A673 (cell line): ENCODE data around the gene ARID3A. TPM values are rescaled to one million over a fixed set of nuclear protein-coding genes. Genes with fewer than 3 reads are reported as not detected.
"Not testable (repeated sequence)": the region's sequence is repeated elsewhere in the genome, so short reads cannot be mapped to it uniquely, and the experiment has no call there.

Experiments
- Bru-seq: library from RNA; stranded (reverse); fragments of 400-500 nt; gene quantifications from one replicate; lab custom pipeline; 2021; lab: Mats Ljungman, UMichigan
- BruChase-seq, 2 experiments: library from RNA; stranded (reverse); fragments of 400-500 nt; gene quantifications; one replicate each; lab custom pipeline; 2021; lab: Mats Ljungman, UMichigan
- BruUV-seq: library from RNA; stranded (reverse); fragments of 400-500 nt; replicated peaks from 2 replicates; lab custom pipeline; 2021; lab: Mats Ljungman, UMichigan
- CTCF ChIA-PET: fragments of 300-600 bp; sonication (Branson Sonifier 250); formaldehyde crosslinking; loops from one replicate; lab custom pipeline; 2022; ENCODE audit warnings: antibody characterized with exemption; lab: Charles Lee
- POLR2A ChIA-PET: fragments of 300-600 bp; sonication (Branson Sonifier 250); formaldehyde crosslinking; loops from one replicate; lab custom pipeline; 2022; ENCODE audit warnings: antibody characterized with exemption; ENCODE audit not compliant: low non-redundant PET; lab: Charles Lee
- DNase-seq: peaks from one replicate; pipeline ENCODE4 v3.0.0-alpha.2; 2015; ENCODE audit warnings: low spot score
- H3K27ac ChIP-seq: fragments of 200-600 bp; sonication (generic); 2 replicates; pipeline ENCODE4 v1.5.1; 2016; ENCODE audit warnings: mixed run types, low read depth, mild to moderate bottlenecking, mixed read lengths, antibody characterized with exemption, low read length; ENCODE audit not compliant: poor library complexity, severe bottlenecking
- H3K27me3 ChIP-seq: fragments of 200-600 bp; sonication (generic); replicated peaks from 2 replicates; pipeline ENCODE4 v1.6.1; 2017; ENCODE audit warnings: mixed run types, low read depth, mild to moderate bottlenecking, mixed read lengths, antibody characterized with exemption, low read length; ENCODE audit not compliant: insufficient read depth, poor library complexity
- H3K36me3 ChIP-seq: fragments of 200-600 bp; sonication (generic); 2 replicates; pipeline ENCODE4 v1.6.1; 2016; ENCODE audit warnings: mixed run types, mild to moderate bottlenecking, mixed read lengths, antibody characterized with exemption, low read length; ENCODE audit not compliant: insufficient read depth, poor library complexity, severe bottlenecking
- H3K4me1 ChIP-seq: fragments of 200-600 bp; sonication (generic); 2 replicates; pipeline ENCODE4 v1.6.1; 2017; ENCODE audit warnings: mixed run types, mild to moderate bottlenecking, mixed read lengths, antibody characterized with exemption, low read length; ENCODE audit not compliant: insufficient read depth, poor library complexity, severe bottlenecking
- H3K4me3 ChIP-seq: fragments of 200-600 bp; sonication (generic); 2 replicates; pipeline ENCODE4 v1.5.1; 2016; ENCODE audit warnings: low read depth, mixed run types, mild to moderate bottlenecking, mixed read lengths, low read length; ENCODE audit not compliant: poor library complexity, severe bottlenecking
- H3K9me3 ChIP-seq: fragments of 200-600 bp; sonication (generic); 2 replicates; pipeline ENCODE4 v1.6.1; 2016; ENCODE audit warnings: mixed run types, low read depth, mild to moderate bottlenecking, mixed read lengths, antibody characterized with exemption, low read length; ENCODE audit not compliant: poor library complexity, severe bottlenecking
- EZH2 ChIP-seq: fragments of 200-600 bp; sonication (generic); IDR thresholded peaks from 2 replicates; pipeline ENCODE4 v1.6.1; 2017; ENCODE audit warnings: borderline replicate concordance, low read depth, mild to moderate bottlenecking, mixed read lengths, antibody characterized with exemption, low read length; ENCODE audit not compliant: poor library complexity, severe bottlenecking
- intact Hi-C: fragments of 100-400 bp; cut with micrococcal nuclease; formaldehyde crosslinking; loops from one replicate; pipeline ENCODE4 v1.10.0; 2022; ENCODE audit not compliant: unreplicated experiment
- long read RNA-seq: library from polyadenylated mRNA; stranded (forward); transcript quantifications from one replicate; pipeline ENCODE4 v2.0.0, GENCODE V29; 2022
- total RNA-seq: library from RNA; stranded (reverse); gene quantifications from 2 replicates; pipeline ENCODE4 v1.2.3, GENCODE V29; 2021
- TF ChIP-seq, protein P1 (sequence below): fragments of 300-800, 200-600 bp; sonication (generic); conservative IDR thresholded peaks from 2 replicates; pipeline ENCODE4 v1.5.1; 2017; ENCODE audit warnings: low read depth, mild to moderate bottlenecking, antibody characterized with exemption, low read length, moderate library complexity, mixed read lengths

Gene ARID3A, protein sequence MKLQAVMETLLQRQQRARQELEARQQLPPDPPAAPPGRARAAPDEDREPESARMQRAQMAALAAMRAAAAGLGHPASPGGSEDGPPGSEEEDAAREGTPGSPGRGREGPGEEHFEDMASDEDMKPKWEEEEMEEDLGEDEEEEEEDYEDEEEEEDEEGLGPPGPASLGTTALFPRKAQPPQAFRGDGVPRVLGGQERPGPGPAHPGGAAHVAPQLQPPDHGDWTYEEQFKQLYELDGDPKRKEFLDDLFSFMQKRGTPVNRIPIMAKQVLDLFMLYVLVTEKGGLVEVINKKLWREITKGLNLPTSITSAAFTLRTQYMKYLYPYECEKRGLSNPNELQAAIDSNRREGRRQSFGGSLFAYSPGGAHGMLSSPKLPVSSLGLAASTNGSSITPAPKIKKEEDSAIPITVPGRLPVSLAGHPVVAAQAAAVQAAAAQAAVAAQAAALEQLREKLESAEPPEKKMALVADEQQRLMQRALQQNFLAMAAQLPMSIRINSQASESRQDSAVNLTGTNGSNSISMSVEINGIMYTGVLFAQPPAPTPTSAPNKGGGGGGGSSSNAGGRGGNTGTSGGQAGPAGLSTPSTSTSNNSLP
- total RNA-seq (19.6 and 26.3 TPM in 2 replicates), Bru-seq, nascent RNA (percentile 44 among the genes with signal in this experiment), BruChase-seq, experiment 1, labeled RNA remaining after a 2-hour chase (percentile 60 among the genes with signal in this experiment), BruChase-seq, experiment 2, labeled RNA remaining after a 6-hour chase (percentile 64 among the genes with signal in this experiment)
- long read RNA-seq, partial matches to known transcripts = 3 of 18 reads
- long read RNA-seq, other reads (novel, unspliced or antisense) = 15 of 18 reads

DNA sequence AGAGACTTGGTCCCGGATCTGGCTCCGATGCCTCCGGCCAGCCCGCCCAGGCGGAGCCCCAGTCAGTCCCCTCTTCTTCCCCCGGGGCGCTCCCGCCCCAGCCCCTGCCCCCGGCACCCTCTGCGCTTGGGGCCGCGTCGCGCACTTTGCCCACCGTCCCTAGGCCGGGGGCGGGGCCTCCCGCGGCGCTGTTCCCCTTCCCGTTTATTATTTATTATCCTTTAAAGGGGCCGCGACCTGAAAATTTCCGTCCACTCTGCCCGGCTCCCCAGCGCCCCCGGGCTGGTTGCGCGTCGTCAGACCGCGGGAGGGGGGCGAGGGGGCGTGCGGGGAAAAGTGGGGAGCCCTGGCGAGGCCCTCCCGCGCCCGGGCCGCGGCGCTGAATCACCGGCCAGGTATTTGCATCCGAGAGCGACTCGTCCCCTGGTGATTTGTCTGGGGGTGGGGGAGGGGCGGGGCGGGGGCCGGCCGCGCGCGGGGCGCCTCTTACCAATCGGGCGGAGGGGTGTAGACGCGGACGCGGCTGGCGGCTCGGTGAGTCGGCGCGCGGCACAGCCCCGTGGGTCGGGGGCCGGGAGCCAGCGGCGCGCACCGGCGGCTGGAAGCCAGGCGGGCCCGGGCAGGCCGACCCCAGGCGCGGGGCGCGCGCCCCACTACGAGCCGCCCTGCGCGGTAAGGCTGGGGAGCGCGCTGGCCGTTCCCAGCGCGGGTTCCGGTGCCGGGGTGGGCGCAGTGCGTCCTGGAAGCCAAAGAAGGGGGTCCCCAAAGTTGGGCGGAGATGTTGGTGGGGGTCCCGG lies at the start of gene ARID3A:
Gene ARID3A, plus strand, starts transcription at position 510 of the 797 bp plus-strand sequence. CDS start 3,494 bp downstream, outside the sequence.
- peak; percentile 91 for DNase-seq
- H3K36me3 ChIP-seq = peaks cover 3% of the 10 kb centered on the region
- H3K4me1 ChIP-seq = peaks cover 15% of the 10 kb centered on the region
- BruUV-seq = no TSS peak
- POLR2A ChIA-PET = no interaction called here
- H3K9me3 ChIP-seq = no peaks in the 10 kb centered on the region
- CTCF ChIA-PET = no interaction called here
- intact Hi-C loops = loop anchor here (1.0 kb wide), 1 partner anchor 57 kb away; no protein-coding TSS in a partner anchor
- peak within 1 kb of the TSS; percentile 97 for H3K4me3 ChIP-seq
- TF ChIP-seq, protein P1, sequence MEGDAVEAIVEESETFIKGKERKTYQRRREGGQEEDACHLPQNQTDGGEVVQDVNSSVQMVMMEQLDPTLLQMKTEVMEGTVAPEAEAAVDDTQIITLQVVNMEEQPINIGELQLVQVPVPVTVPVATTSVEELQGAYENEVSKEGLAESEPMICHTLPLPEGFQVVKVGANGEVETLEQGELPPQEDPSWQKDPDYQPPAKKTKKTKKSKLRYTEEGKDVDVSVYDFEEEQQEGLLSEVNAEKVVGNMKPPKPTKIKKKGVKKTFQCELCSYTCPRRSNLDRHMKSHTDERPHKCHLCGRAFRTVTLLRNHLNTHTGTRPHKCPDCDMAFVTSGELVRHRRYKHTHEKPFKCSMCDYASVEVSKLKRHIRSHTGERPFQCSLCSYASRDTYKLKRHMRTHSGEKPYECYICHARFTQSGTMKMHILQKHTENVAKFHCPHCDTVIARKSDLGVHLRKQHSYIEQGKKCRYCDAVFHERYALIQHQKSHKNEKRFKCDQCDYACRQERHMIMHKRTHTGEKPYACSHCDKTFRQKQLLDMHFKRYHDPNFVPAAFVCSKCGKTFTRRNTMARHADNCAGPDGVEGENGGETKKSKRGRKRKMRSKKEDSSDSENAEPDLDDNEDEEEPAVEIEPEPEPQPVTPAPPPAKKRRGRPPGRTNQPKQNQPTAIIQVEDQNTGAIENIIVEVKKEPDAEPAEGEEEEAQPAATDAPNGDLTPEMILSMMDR = no peak
- no peak for TF ChIP-seq EZH2
- no peaks in the 10 kb centered on the region for H3K27me3 ChIP-seq
- peak within 1 kb of the TSS; percentile 92 for H3K27ac ChIP-seq

- H3K4me3 ChIP-seq = no peak overlapping the region
- no peaks in the 10 kb centered on the region for H3K27me3 ChIP-seq
- H3K27ac ChIP-seq = no peak overlapping the region
- peaks cover 18% of the 10 kb centered on the region for H3K4me1 ChIP-seq
- H3K36me3 ChIP-seq = peaks cover 10% of the 10 kb centered on the region
- ChIA-PET POLR2A (no interaction called here), CTCF (no interaction called here)
- intact Hi-C loops = no loop called here
- no peaks in the 10 kb centered on the region for H3K9me3 ChIP-seq
- no TSS peak for BruUV-seq
- TF ChIP-seq, protein P1 = no peak
- TF ChIP-seq EZH2 = no peak
- DNase-seq = no peak
These were observed 49.7 kb upstream of the ARID3A start for GRCh38 chr19:876089-876488.

DNA sequence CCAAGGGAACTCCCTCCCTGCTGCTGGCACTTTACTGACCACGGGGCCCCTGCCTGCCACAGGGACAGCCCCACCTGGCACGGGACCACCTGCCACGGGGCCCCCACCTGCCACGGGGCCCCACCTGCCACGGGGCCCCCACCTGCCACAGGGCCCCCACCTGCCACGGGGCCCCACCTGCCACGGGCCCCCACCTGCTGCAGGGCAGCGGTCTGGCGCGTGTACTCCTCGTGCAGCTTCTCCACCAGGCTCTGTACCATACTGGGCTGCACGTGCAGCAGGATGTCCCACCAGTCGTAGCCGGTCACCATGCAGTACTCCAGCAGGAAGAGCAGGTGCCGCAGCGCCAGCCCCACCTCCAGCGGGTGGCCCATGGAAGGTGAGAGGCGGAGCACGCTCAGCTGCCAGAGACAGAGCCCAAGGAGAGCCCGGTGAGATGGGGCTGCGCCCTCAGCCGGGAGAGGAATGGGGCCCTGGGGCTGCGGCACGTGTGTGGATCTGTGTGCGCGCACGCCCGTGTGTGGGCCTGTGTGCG lies 49.0 kb upstream of the ARID3A start:
- BruUV-seq = no TSS peak
- Histone ChIP-seq H3K27ac (no peak overlapping the region), H3K27me3 (no peaks in the 10 kb centered on the region), H3K9me3 (no peaks in the 10 kb centered on the region), H3K4me1 (peaks cover 13% of the 10 kb centered on the region), H3K4me3 (no peak overlapping the region), H3K36me3 (peaks cover 17% of the 10 kb centered on the region)
- no peak for DNase-seq
- no peak for TF ChIP-seq EZH2
- TF ChIP-seq, protein P1 = no peak
- intact Hi-C loops = no loop called here
- POLR2A ChIA-PET = no interaction called here
- CTCF ChIA-PET = interaction anchor here (0.6 kb wide), 1 partner anchor 123 kb away, joined by 6 read pairs; no protein-coding TSS in a partner anchor

GRCh38 chr19:877992-878660 lies 47.7 kb upstream of the ARID3A start:
- H3K36me3 ChIP-seq = peaks cover 25% of the 10 kb centered on the region
- DNase-seq, H3K27me3 ChIP-seq, H3K4me1 ChIP-seq, intact Hi-C loops, H3K4me3 ChIP-seq, BruUV-seq, H3K9me3 ChIP-seq, CTCF ChIA-PET, H3K27ac ChIP-seq: not testable (repeated sequence)
- POLR2A ChIA-PET = interaction anchor here (0.6 to 0.7 kb wide), 2 partner anchors 12 to 30 kb away, joined by 4 to 5 read pairs; no protein-coding TSS in a partner anchor
